HEK293T (cell line): ENCODE data around the gene DNAJC4.

Experiments
- CTCF ChIA-PET: fragments of 350-600 bp; formaldehyde crosslinking; extraction: SDS; loops from one replicate; lab custom pipeline; 2021; ENCODE audit warnings: antibody characterized with exemption, inconsistent platforms; lab: Yijun Ruan, JAX
- POLR2A ChIA-PET: fragments of 350-600 bp; formaldehyde crosslinking; extraction: SDS; loops from one replicate; lab custom pipeline; 2020; ENCODE audit warnings: antibody characterized with exemption, inconsistent platforms; lab: Yijun Ruan, JAX
- DNase-seq: peaks from one replicate; pipeline ENCODE4 v3.0.0; 2012; ENCODE audit warnings: mixed read lengths; ENCODE audit errors: extremely low spot score
- ARNT ChIP-seq: fragments of 450-650 bp; IDR thresholded peaks from 2 replicates; pipeline ENCODE4 v1.6.1; 2017; ENCODE audit warnings: mild to moderate bottlenecking
- BHLHE40 ChIP-seq: fragments of 450-650 bp; IDR thresholded peaks from 2 replicates; pipeline ENCODE4 v1.6.1; 2016; ENCODE audit warnings: mild to moderate bottlenecking, moderate library complexity, borderline replicate concordance
- CTBP1 ChIP-seq: fragments of 450-650 bp; IDR thresholded peaks from 2 replicates; pipeline ENCODE4 v1.6.1; 2016; ENCODE audit warnings: borderline replicate concordance
- ELF4 ChIP-seq: fragments of 450-650 bp; IDR thresholded peaks from 2 replicates; pipeline ENCODE4 v1.6.1; 2017; ENCODE audit warnings: antibody characterized with exemption
- FOXA1 ChIP-seq: fragments of 450-650 bp; IDR thresholded peaks from 2 replicates; pipeline ENCODE4 v1.6.1; 2016; ENCODE audit warnings: mild to moderate bottlenecking
- FOXK2 ChIP-seq: fragments of 450-650 bp; IDR thresholded peaks from 2 replicates; pipeline ENCODE4 v1.6.1; 2016; ENCODE audit warnings: mild to moderate bottlenecking
- FOXM1 ChIP-seq: fragments of 450-650 bp; IDR thresholded peaks from 2 replicates; pipeline ENCODE4 v1.6.1; 2017; ENCODE audit warnings: mild to moderate bottlenecking, borderline replicate concordance
- HDGF ChIP-seq: fragments of 450-650 bp; IDR thresholded peaks from 2 replicates; pipeline ENCODE4 v1.6.1; 2017; ENCODE audit warnings: antibody characterized with exemption, borderline replicate concordance
- L3MBTL2 ChIP-seq: fragments of 450-650 bp; conservative IDR thresholded peaks from 2 replicates; pipeline ENCODE4 v1.6.1; 2016; ENCODE audit warnings: mild to moderate bottlenecking
- LEF1 ChIP-seq: fragments of 450-650 bp; IDR thresholded peaks from 2 replicates; pipeline ENCODE4 v1.6.1; 2017; ENCODE audit warnings: mild to moderate bottlenecking, borderline replicate concordance
- NFRKB ChIP-seq: fragments of 450-650 bp; IDR thresholded peaks from 2 replicates; pipeline ENCODE4 v1.6.1; 2016; ENCODE audit warnings: mild to moderate bottlenecking, moderate library complexity
- SP1 ChIP-seq: fragments of 450-650 bp; IDR thresholded peaks from 2 replicates; pipeline ENCODE4 v1.6.1; 2017
- SUZ12 ChIP-seq: fragments of 450-650 bp; IDR thresholded peaks from 2 replicates; pipeline ENCODE4 v1.6.1; 2016; ENCODE audit warnings: mild to moderate bottlenecking
- TARDBP ChIP-seq: fragments of 450-650 bp; IDR thresholded peaks from 2 replicates; pipeline ENCODE4 v1.6.1; 2016
- ZNF384 ChIP-seq: fragments of 450-650 bp; IDR thresholded peaks from 2 replicates; pipeline ENCODE4 v1.6.1; 2016
- TF ChIP-seq, protein P1 (sequence below): fragments of 450-650 bp; IDR thresholded peaks from 2 replicates; pipeline ENCODE4 v1.6.1; 2016

The DNAJC4 gene

DNA sequence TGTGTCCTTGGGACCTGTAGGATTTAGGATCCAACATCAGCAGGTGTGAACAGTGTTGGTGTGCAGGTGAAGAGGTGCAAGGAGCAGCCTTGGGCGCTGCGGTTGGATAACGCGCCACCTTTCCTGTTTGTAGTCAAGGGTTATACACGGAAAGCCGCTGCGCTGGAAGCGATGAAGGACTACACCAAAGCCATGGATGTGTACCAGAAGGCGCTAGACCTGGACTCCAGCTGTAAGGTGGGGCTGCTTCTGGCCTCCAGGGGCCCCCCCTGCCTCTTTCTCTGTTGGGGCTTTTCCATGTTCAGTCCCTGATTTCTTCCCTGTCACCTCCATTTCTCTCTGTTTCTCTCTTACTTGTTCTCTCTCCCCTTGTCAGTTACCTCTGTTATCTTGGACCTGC is 27.4 kb upstream of the DNAJC4 start:
- ChIA-PET CTCF (no interaction called here), POLR2A (interaction anchor here (0.7 to 1.4 kb wide), 2 partner anchors 18 to 21 kb away, joined by 3 to 4 read pairs; no protein-coding TSS in a partner anchor)
- no peak for DNase-seq
- TF ChIP-seq LEF1, result no peak
- no peak for TF ChIP-seq SUZ12
- TF ChIP-seq FOXA1, result no peak
- TF ChIP-seq TARDBP, result no peak
- no peak for TF ChIP-seq SP1
- no peak for TF ChIP-seq BHLHE40

DNA sequence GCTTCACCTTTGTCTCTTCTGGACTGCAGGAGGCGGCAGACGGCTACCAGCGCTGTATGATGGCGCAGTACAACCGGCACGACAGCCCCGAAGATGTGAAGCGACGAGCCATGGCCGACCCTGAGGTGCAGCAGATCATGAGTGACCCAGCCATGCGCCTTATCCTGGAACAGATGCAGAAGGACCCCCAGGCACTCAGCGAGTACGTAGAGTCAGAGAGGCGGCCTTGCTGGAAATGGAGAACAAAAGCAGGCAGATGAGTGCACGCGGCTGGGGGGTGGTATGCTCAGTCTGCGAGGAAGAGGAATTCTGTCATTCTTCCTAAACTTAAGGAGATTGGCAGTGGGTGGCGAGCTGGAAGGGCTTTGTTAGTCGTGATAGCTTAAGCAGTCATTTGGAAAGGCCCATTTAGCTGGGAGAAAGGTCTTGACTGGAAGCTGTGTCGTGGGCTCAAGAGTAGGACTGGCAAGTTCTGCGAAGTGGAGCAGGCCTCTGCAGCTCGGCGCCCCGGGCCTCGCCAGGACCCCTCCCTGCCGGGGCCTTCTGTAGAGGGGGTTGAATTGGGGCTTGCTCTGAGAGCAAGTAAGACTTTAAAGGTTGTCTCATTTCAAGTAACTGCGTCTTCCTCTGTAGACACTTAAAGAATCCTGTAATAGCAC is 26.8 kb upstream of the DNAJC4 start:
- no peak for DNase-seq
- POLR2A ChIA-PET, result interaction anchor here (1.4 to 1.6 kb wide), 2 partner anchors 19 to 101 kb away, joined by 3 to 7 read pairs; no protein-coding TSS in a partner anchor
- TF ChIP-seq ARNT (no peak), FOXA1 (no peak), FOXK2 (no peak), SP1 (no peak), FOXM1 (no peak), ZNF384 (no peak), TARDBP (no peak), L3MBTL2 (no peak), BHLHE40 (no peak), HDGF (no peak)
- TF ChIP-seq, protein P1, sequence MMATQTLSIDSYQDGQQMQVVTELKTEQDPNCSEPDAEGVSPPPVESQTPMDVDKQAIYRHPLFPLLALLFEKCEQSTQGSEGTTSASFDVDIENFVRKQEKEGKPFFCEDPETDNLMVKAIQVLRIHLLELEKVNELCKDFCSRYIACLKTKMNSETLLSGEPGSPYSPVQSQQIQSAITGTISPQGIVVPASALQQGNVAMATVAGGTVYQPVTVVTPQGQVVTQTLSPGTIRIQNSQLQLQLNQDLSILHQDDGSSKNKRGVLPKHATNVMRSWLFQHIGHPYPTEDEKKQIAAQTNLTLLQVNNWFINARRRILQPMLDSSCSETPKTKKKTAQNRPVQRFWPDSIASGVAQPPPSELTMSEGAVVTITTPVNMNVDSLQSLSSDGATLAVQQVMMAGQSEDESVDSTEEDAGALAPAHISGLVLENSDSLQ, result no peak
- CTCF ChIA-PET, result interaction anchor here (1.2 to 3.0 kb wide), 3 partner anchors 18 to 69 kb away, joined by 3 to 18 read pairs (median 14); partner anchors contain the start of genes PLCB3 and STIP1

DNA sequence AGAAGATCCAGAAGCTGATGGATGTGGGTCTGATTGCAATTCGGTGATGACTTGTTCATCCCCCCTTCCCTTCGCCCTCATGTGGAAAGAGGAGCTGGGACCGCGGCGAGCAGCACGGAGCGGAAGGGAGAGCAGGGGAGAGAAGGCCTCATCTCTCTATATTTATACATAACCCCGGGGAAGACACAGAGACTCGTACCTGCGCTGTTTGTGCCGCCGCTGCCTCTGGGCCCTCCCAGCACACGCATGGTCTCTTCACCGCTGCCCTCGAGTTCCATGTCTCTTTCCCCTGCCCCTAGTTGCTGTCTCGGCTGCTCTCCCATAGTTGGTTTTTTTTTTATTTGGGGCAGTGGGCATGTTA is 26.3 kb upstream of the DNAJC4 start:
- POLR2A ChIA-PET, result interaction anchor here (1.0 to 3.8 kb wide), 5 partner anchors 19 to 100 kb away, joined by 3 to 23 read pairs (median 7); partner anchors contain the start of genes NUDT22 and TRPT1

GRCh38 chr11:64204464-64204989 is 25.8 kb upstream of the DNAJC4 start:
- CTCF ChIA-PET, result interaction anchor here (0.6 to 3.0 kb wide), 19 partner anchors 11 to 374 kb away, joined by 3 to 18 read pairs (median 4); partner anchors contain the start of genes FKBP2, NUDT22, PLCB3 and STIP1
- TF ChIP-seq ZNF384, result peak; percentile 90
- no peak for TF ChIP-seq FOXM1
- POLR2A ChIA-PET, result interaction anchor here (1.0 to 3.8 kb wide), 5 partner anchors 20 to 100 kb away, joined by 3 to 23 read pairs (median 7); partner anchors contain the start of genes NUDT22 and TRPT1
- peak; percentile 78 for DNase-seq

More for the DNA sequence above, 26.3 kb upstream of the DNAJC4 start:
- TF ChIP-seq BHLHE40 (no peak), TARDBP (no peak), L3MBTL2 (no peak), HDGF (no peak), ELF4 (no peak), NFRKB (no peak), FOXA1 (no peak), SUZ12 (no peak), FOXK2 (no peak), ZNF384 (no peak), FOXM1 (no peak), LEF1 (no peak), SP1 (no peak), CTBP1 (no peak), ARNT (no peak)
- TF ChIP-seq, protein P1, result no peak
- CTCF ChIA-PET, result interaction anchor here (0.6 to 3.0 kb wide), 15 partner anchors 11 to 374 kb away, joined by 3 to 18 read pairs (median 4); partner anchors contain the start of genes FKBP2, NUDT22, PLCB3 and STIP1
- no peak for DNase-seq

DNA sequence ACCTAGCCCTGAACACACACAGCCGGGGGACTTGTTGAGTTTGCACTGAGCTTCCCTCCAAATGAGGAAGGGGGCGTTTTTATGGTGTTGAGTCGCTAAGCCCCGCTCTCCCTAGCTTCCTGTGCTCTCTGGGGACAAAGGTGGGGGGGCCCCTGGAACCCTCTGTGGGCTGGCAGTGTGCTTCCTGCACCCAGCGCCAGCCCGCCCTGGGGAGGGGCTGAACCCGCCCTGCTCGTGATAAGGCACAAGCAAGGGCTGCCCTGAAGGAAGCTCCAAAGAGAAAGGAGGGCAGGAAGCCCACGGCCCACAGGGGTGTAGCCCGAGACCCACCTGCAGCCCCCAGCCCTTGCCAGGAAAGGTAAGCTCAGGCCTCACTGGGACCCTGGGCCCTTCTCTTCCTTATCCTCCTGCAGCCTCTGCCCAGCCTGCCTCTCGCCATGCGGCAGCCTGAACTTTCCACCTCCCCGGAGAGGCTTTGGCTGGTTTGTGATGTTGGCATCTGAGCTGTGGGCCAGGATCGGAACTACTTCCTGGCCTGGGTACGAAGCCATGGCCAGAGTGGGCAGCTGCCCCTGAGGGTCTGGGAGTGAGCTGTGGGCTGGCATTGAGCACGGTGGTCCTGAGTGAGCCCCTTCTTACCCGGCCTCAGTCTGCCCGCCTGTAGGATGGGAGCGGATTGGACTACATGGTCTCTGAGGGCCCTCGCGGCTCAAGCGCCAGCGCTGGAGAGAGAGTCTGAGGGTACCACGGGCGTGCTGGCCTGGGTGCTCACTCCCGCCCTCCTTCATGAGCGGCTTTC is 23.7 kb upstream of the DNAJC4 start, which contains the start of gene FERMT3:
FERMT3 (plus strand) TSS at position 265 of the 799 bp plus-strand sequence. CDS start 644 bp downstream, outside the sequence.
- POLR2A ChIA-PET, result interaction anchor here (0.7 to 3.8 kb wide), 5 partner anchors 9 to 111 kb away, joined by 3 to 23 read pairs (median 4); partner anchors contain the start of genes PRDX5, STIP1 and TRMT112
- CTCF ChIA-PET, result interaction anchor here (0.7 to 3.0 kb wide), 2 partner anchors 44 to 63 kb away, joined by 3 to 14 read pairs; partner anchors contain the start of gene PLCB3
- DNase-seq, result no peak
- TF ChIP-seq L3MBTL2 (no peak), BHLHE40 (no peak), NFRKB (no peak), SP1 (no peak), CTBP1 (no peak), SUZ12 (no peak), ZNF384 (no peak), HDGF (no peak), LEF1 (no peak), ARNT (no peak), FOXK2 (no peak), TARDBP (no peak), ELF4 (no peak), FOXM1 (no peak)
- TF ChIP-seq, protein P1, result no peak
